ENCODE data around the gene EME1.
"Not testable (repeated sequence)": the region's sequence is repeated elsewhere in the genome, so short reads cannot be mapped to it uniquely, and the experiment has no call there.

The EME1 gene

DNA sequence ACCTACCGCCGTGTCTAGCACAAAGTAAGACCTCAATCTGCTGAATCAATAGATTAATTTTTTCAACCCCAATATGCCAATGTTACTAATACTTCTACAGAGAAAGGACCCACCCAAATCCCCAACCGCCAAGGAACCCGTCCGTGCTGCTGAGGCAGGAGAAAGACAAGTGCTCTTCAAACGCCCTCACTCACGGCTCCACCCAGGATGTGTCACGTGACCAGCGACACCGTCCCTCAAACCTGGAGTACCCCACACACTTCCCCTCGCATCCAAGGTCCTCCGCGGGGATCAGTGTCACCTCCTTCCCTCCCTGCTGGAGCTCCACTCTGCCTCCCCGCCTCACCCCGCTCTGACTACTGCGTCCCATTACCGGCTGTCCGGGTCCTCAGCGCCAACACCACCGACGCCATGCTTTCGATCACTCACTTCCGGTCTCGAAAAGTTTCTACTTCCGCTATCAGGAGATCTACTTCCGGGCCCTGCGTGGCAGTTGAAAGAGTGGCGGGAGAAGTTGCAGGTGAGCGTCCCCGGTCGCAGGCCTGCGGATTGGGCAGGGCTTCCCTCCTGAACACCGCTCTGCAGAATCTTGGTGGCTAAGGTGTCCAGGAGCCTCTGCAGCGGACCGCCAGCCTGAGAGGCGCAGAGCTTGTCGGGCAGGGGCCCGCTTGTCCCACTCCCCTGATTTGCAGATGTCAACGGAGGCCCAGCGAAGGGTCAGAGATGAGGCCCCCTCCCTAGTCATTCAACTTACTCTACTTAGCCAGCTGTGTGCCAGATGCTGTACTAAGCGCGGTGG, at the start of gene EME1, which contains the start of gene MRPL27:
EME1 (plus strand) TSS at position 472 of the 799 bp plus-strand sequence. CDS start 1,980 bp downstream, outside the sequence.
MRPL27 (minus strand) TSS at position 427 of the 799 bp plus-strand sequence; CDS start at position 413, 14 bp downstream.
- in situ Hi-C loops (cut with MboI; ENCODE audit: low pct_unique_long_range_greater_than_20kb, low sequenced_read_pairs) = no loop called here
- DNase-seq = peak; percentile 95

DNA sequence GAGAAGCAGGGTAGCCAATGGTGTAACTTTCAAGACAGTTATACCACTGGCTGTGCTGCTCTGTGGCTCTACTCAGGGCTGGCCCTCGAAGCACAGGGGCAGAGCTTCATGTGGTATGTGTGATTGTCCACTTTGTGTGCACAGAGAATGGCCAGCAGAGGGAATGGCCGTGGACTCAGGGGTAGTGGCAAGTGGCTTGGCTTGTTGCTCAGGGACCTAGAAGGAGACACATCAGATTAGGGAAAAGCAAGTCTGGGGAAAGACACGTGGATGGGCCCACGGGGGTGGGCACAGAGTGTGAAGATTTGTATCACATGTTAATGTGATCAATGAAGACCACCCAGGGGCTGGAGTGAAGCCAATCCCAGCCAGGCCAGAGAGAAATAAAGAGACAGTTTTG, 47.1 kb upstream of the EME1 start:
- DNase-seq = no peak
- in situ Hi-C loops (cut with MboI; ENCODE audit: low pct_unique_long_range_greater_than_20kb, low sequenced_read_pairs) = no loop called here

GRCh38 chr17:50326831-50327364, 46.1 kb upstream of the EME1 start:
- in situ Hi-C loops (cut with MboI; ENCODE audit: low pct_unique_long_range_greater_than_20kb, low sequenced_read_pairs) = no loop called here
- DNase-seq = no peak

GRCh38 chr17:50328363-50329325, 44.4 kb upstream of the EME1 start:
- in situ Hi-C loops (cut with MboI; ENCODE audit: low pct_unique_long_range_greater_than_20kb, low sequenced_read_pairs) = no loop called here
- no peak for DNase-seq

DNA sequence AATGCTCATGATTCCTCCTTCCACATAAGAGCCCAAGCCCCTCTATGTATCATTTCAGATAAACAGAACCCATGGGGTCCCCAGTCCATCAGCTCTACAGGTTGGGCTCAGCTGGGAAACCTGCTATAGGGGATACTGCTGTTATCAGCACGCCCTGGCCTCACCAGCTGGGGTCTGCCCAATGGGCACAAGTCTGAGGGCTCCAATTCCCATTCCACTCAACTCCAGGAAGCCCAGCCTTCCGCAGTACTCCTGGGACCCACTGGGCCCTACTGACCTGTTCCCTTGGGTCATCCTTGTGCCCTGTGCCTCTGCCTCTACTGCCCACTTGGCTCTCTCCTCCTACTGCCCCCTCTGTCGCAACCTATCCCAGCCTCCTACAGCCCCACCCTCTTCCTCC, 43.3 kb upstream of the EME1 start:
- DNase-seq = no peak
- in situ Hi-C loops (cut with MboI; ENCODE audit: low pct_unique_long_range_greater_than_20kb, low sequenced_read_pairs) = no loop called here

- DNase-seq = no peak
- in situ Hi-C loops (cut with MboI; ENCODE audit: low pct_unique_long_range_greater_than_20kb, low sequenced_read_pairs) = no loop called here
Measured at GRCh38 chr17:50330151-50330775, 42.8 kb upstream of the EME1 start.

GRCh38 chr17:50331085-50331791, 41.8 kb upstream of the EME1 start:
- DNase-seq = no peak
- in situ Hi-C loops (cut with MboI; ENCODE audit: low pct_unique_long_range_greater_than_20kb, low sequenced_read_pairs) = no loop called here

DNA sequence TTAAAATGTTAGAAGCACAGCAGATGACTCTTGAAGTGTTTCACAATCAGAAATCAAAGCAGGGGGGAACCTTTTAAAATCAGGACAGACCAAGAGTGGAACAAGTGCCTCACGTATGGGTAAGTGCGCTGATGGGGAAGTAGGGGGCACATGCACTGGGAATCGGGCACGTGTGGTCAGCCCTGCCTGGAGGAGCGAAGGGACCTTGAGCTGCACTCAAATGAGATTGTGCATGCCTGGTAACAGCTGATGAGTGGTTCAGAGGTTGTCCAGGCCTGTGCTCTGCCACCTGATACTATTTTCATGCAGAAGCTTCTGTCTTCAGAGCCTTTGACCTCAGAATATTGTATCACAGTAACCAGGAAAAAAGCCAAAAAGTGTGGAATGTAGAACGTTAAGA, 40.8 kb upstream of the EME1 start:
- in situ Hi-C loops (cut with MboI; ENCODE audit: low pct_unique_long_range_greater_than_20kb, low sequenced_read_pairs) = no loop called here
- DNase-seq = no peak

GRCh38 chr17:50333291-50334057, 39.6 kb upstream of the EME1 start:
- in situ Hi-C loops (cut with MboI; ENCODE audit: low pct_unique_long_range_greater_than_20kb, low sequenced_read_pairs); DNase-seq: not testable (repeated sequence)

- no peak for DNase-seq
- in situ Hi-C loops (cut with MboI; ENCODE audit: low pct_unique_long_range_greater_than_20kb, low sequenced_read_pairs) = no loop called here
Measured at GRCh38 chr17:50337956-50338355, 35.1 kb upstream of the EME1 start.

- DNase-seq = no peak
- in situ Hi-C loops (cut with MboI; ENCODE audit: low pct_unique_long_range_greater_than_20kb, low sequenced_read_pairs) = no loop called here
Measured at GRCh38 chr17:50338645-50339044, 34.4 kb upstream of the EME1 start.

GRCh38 chr17:50339381-50339780, 33.6 kb upstream of the EME1 start:
- DNase-seq = no peak
- in situ Hi-C loops (cut with MboI; ENCODE audit: low pct_unique_long_range_greater_than_20kb, low sequenced_read_pairs) = no loop called here

GRCh38 chr17:50344731-50345365, 28.2 kb upstream of the EME1 start:
- DNase-seq = peak; percentile 70
- in situ Hi-C loops (cut with MboI; ENCODE audit: low pct_unique_long_range_greater_than_20kb, low sequenced_read_pairs) = no loop called here

GRCh38 chr17:50345432-50346312, 27.4 kb upstream of the EME1 start, which contains the start of gene XYLT2:
XYLT2 (plus strand) TSS chr17:50346126; CDS start chr17:50346141, 15 bp downstream.
- peak; percentile 76 for DNase-seq
- in situ Hi-C loops (cut with MboI; ENCODE audit: low pct_unique_long_range_greater_than_20kb, low sequenced_read_pairs) = no loop called here

DNA sequence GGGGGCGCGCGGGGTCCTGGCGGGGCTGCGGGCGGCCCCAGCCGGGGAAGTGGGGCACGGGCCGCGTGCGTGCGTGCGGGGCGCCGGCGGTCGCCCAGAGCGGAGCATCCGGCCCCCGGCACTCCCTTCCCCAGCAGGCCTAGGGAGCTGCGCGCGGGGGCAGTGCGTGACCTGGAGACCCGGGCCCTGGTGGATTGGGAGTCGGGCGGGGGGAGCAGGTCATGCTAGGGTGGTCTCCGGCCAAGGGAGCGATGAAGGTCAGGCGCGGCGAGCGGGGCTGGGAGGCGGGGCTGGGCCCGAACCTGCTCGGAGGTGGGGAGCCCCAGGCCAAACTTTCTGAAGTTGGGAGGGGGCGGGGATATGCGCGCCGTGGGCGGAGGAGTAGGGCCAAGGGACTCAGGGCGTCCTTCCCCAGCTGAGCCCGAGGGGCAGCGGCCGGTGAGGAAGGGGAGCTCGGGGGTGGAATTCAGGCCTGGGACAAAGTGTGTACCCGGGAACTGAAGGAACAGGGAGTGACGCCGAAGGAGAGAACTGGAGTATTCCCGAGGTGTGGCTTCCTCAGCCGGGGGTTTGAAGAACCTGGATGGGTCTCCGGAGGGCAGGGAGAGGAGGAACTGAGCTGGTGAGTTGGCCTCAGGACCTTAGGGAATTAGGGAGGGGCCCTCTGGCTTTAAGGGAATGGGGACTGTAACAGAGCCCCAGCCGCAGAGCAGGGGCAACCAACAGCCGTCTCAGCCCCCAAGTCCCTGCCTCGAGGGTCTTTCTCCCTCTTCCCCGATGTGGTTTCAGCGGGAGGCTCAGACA, 26.5 kb upstream of the EME1 start:
- in situ Hi-C loops (cut with MboI; ENCODE audit: low pct_unique_long_range_greater_than_20kb, low sequenced_read_pairs) = no loop called here

More for the DNA sequence above, 26.5 kb upstream of the EME1 start:
- DNase-seq = peak; percentile 39
